OCI-LY1 (cell line): ENCODE measurements around the gene SESN1.
A peak's percentile ranks its signal among the peaks of the same experiment; 100 is the strongest.

Experiments used
- H2AFZ ChIP-seq: fragments of 200-600 bp; sonication (generic), shearing (Covaris generic); 2 replicates; pipeline ENCODE4 v1.6.0; 2014; ENCODE audit warnings: antibody characterized with exemption, mild to moderate bottlenecking, low read length
- H3F3A ChIP-seq: fragments of 200-600 bp; sonication (generic), shearing (Covaris generic); 2 replicates; pipeline ENCODE4 v1.6.0; 2014; ENCODE audit warnings: mild to moderate bottlenecking, antibody characterized with exemption, low read length, moderate library complexity; ENCODE audit not compliant: insufficient read depth
- H3K27ac ChIP-seq: fragments of 200-600 bp; sonication (generic); 2 replicates; pipeline ENCODE4 v1.5.1; 2014; ENCODE audit warnings: low read length, mixed run types, mild to moderate bottlenecking, low read depth; ENCODE audit not compliant: poor library complexity, severe bottlenecking
- H3K27me3 ChIP-seq: fragments of 200-600 bp; sonication (generic); 2 replicates; pipeline ENCODE4 v1.6.0; 2014; ENCODE audit warnings: antibody characterized with exemption, mild to moderate bottlenecking, low read length, moderate library complexity; ENCODE audit not compliant: insufficient read depth
- H3K36me3 ChIP-seq: fragments of 200-600 bp; sonication (generic); 2 replicates; pipeline ENCODE4 v1.6.1; 2014; ENCODE audit warnings: mild to moderate bottlenecking, antibody characterized with exemption, low read length, moderate library complexity, mixed read lengths; ENCODE audit not compliant: insufficient read depth
- H3K4me1 ChIP-seq: fragments of 200-600 bp; sonication (generic); 2 replicates; pipeline ENCODE4 v1.5.1; 2014; ENCODE audit warnings: mild to moderate bottlenecking, low read length, moderate library complexity; ENCODE audit not compliant: insufficient read depth, severe bottlenecking
- H3K4me2 ChIP-seq: fragments of 200-600 bp; sonication (generic), shearing (Covaris generic); 2 replicates; pipeline ENCODE4 v1.6.1; 2014; ENCODE audit warnings: low read length
- H3K4me3 ChIP-seq: fragments of 200-600 bp; sonication (generic); 2 replicates; pipeline ENCODE4 v1.5.1; 2014; ENCODE audit warnings: low read length, low read depth, mild to moderate bottlenecking, mixed read lengths; ENCODE audit not compliant: poor library complexity, severe bottlenecking
- H3K79me2 ChIP-seq: fragments of 200-600 bp; shearing (Covaris generic); 2 replicates; pipeline ENCODE4 v1.6.1; 2016; ENCODE audit warnings: mixed run types, low read length, mixed read lengths; ENCODE audit not compliant: insufficient read depth
- H3K9ac ChIP-seq: fragments of 200-600 bp; sonication (generic), shearing (Covaris generic); 2 replicates; pipeline ENCODE4 v1.6.1; 2014; ENCODE audit warnings: mild to moderate bottlenecking, low read length, mixed read lengths
- H3K9me2 ChIP-seq: fragments of 200-600 bp; sonication (generic), shearing (Covaris generic); 2 replicates; pipeline ENCODE4 v1.6.1; 2014; ENCODE audit warnings: low read depth, mild to moderate bottlenecking, low read length, mixed read lengths
- H3K9me3 ChIP-seq: fragments of 200-600 bp; shearing (Covaris generic); 2 replicates; pipeline ENCODE4 v1.6.1; 2014; ENCODE audit warnings: low read length, mixed read lengths
- H4K20me1 ChIP-seq: fragments of 200-600 bp; sonication (generic), shearing (Covaris generic); 2 replicates; pipeline ENCODE4 v1.6.0; 2016; ENCODE audit warnings: mild to moderate bottlenecking, low read length; ENCODE audit not compliant: insufficient read depth
- CTCF ChIP-seq: fragments of 200-600 bp; sonication (generic), shearing (Covaris generic); IDR thresholded peaks from 2 replicates; pipeline ENCODE4 v1.5.1; 2017; ENCODE audit warnings: mild to moderate bottlenecking, antibody characterized with exemption, low read length, moderate library complexity, mixed read lengths
- EZH2 ChIP-seq: fragments of 200-600 bp; sonication (generic), shearing (Covaris generic); IDR thresholded peaks from 2 replicates; pipeline ENCODE4 v1.8.0; 2017; ENCODE audit warnings: borderline replicate concordance, mixed run types, mild to moderate bottlenecking, antibody characterized with exemption, low read length, moderate library complexity, mixed read lengths

The SESN1 gene

GRCh38 chr6:108942556-108943492 lies 151.8 kb downstream of the SESN1 start:
- TF ChIP-seq EZH2 (no peak), CTCF (no peak)

GRCh38 chr6:108941859-108942258 lies 152.8 kb downstream of the SESN1 start:
- Histone ChIP-seq H3K79me2 (no peaks in the 10 kb centered on the region), H3K9me3 (no peaks in the 10 kb centered on the region), H3F3A (no peaks in the 10 kb centered on the region), H2AFZ (no peak overlapping the region), H3K4me3 (no peak overlapping the region), H3K4me1 (peaks cover 50% of the 10 kb centered on the region), H3K36me3 (no peaks in the 10 kb centered on the region), H3K9ac (no peak overlapping the region), H3K9me2 (no peaks in the 10 kb centered on the region), H4K20me1 (no peaks in the 10 kb centered on the region), H3K4me2 (no peak overlapping the region), H3K27me3 (no peaks in the 10 kb centered on the region; the same call in 1 of the 2 replicates), H3K27ac (no peak overlapping the region)
- TF ChIP-seq CTCF, result no peak
- TF ChIP-seq EZH2, result no peak

More at GRCh38 chr6:108942556-108943492, 151.8 kb downstream of the SESN1 start:
- Histone ChIP-seq H3K79me2 (no peaks in the 10 kb centered on the region), H3K4me3 (no peak overlapping the region), H3F3A (no peaks in the 10 kb centered on the region), H2AFZ (no peak overlapping the region; the same call in 1 of the 2 replicates), H3K36me3 (no peaks in the 10 kb centered on the region), H3K9me3 (no peaks in the 10 kb centered on the region), H4K20me1 (no peaks in the 10 kb centered on the region), H3K9ac (no peak overlapping the region), H3K27me3 (no peaks in the 10 kb centered on the region; the same call in 1 of the 2 replicates), H3K27ac (no peak overlapping the region), H3K4me2 (peak overlapping the region; percentile 22), H3K4me1 (peaks cover 42% of the 10 kb centered on the region), H3K9me2 (no peaks in the 10 kb centered on the region)

GRCh38 chr6:108941281-108941680 lies 153.4 kb downstream of the SESN1 start:
- Histone ChIP-seq H3K9me3 (no peaks in the 10 kb centered on the region), H3K9ac (no peak overlapping the region), H2AFZ (no peak overlapping the region), H3K79me2 (no peaks in the 10 kb centered on the region), H3K4me3 (no peak overlapping the region), H3K36me3 (no peaks in the 10 kb centered on the region), H3K9me2 (no peaks in the 10 kb centered on the region), H3K27ac (no peak overlapping the region), H3K4me1 (peaks cover 50% of the 10 kb centered on the region), H3K27me3 (no peaks in the 10 kb centered on the region; the same call in 1 of the 2 replicates), H3F3A (no peaks in the 10 kb centered on the region), H4K20me1 (no peaks in the 10 kb centered on the region), H3K4me2 (no peak overlapping the region)
- TF ChIP-seq EZH2 (no peak), CTCF (no peak)
